ENCODE measurements around the gene BAMBI.

The BAMBI gene

GRCh38 chr10:28690545-28690944, 13.2 kb downstream of the BAMBI start:
- no peak for DNase-seq (ENCODE audit: low spot score)
- Histone ChIP-seq H3K4me3 (no peak overlapping the region), H3K27ac (no peak overlapping the region)
- no peak for TF ChIP-seq CTCF (IDR thresholded peaks at IDR 0.05)

GRCh38 chr10:28691187-28691694, 13.9 kb downstream of the BAMBI start:
- no peak for TF ChIP-seq CTCF (IDR thresholded peaks at IDR 0.05)
- Histone ChIP-seq H3K27ac (no peak overlapping the region), H3K4me3 (no peak overlapping the region)
- no peak for DNase-seq (ENCODE audit: low spot score)

GRCh38 chr10:28692050-28692449, 14.7 kb downstream of the BAMBI start:
- DNase-seq (ENCODE audit: low spot score): no peak
- no peak for TF ChIP-seq CTCF (IDR thresholded peaks at IDR 0.05)
- Histone ChIP-seq H3K4me3 (no peak overlapping the region), H3K27ac (no peak overlapping the region)

GRCh38 chr10:28694530-28694929, 17.2 kb downstream of the BAMBI start:
- no peak overlapping the region for H3K4me3 ChIP-seq
- TF ChIP-seq CTCF (IDR thresholded peaks at IDR 0.05): no peak
- no peak overlapping the region for H3K27ac ChIP-seq
- no peak for DNase-seq (ENCODE audit: low spot score)

GRCh38 chr10:28698075-28698474, 20.8 kb downstream of the BAMBI start:
- Histone ChIP-seq H3K4me3 (no peak overlapping the region), H3K27ac (no peak overlapping the region)
- no peak for TF ChIP-seq CTCF (IDR thresholded peaks at IDR 0.05)
- no peak for DNase-seq (ENCODE audit: low spot score)

GRCh38 chr10:28704464-28705161, 27.3 kb downstream of the BAMBI start:
- TF ChIP-seq CTCF (IDR thresholded peaks at IDR 0.05): no peak
- no peak overlapping the region for H3K27ac ChIP-seq
- no peak for DNase-seq (ENCODE audit: low spot score)
- H3K4me3 ChIP-seq: no peak overlapping the region

- no peak for DNase-seq (ENCODE audit: low spot score)
- no peak overlapping the region for H3K4me3 ChIP-seq
- TF ChIP-seq CTCF (IDR thresholded peaks at IDR 0.05): no peak
Measured at GRCh38 chr10:28705472-28705871, 28.2 kb downstream of the BAMBI start.

More at GRCh38 chr10:28705472-28705871, 28.2 kb downstream of the BAMBI start:
- no peak overlapping the region for H3K27ac ChIP-seq

Data from coronary artery (tissue), 2 donors.